ENCODE results near the gene NXF3.
"Not testable (repeated sequence)": the region's sequence is repeated elsewhere in the genome, so short reads cannot be mapped to it uniquely, and the experiment has no call there.

Gene NXF3

GRCh38 chrX:103033371-103033770, 59.6 kb downstream of the NXF3 start:
- not testable (repeated sequence) for DNase-seq

All from C1 segment of cervical spinal cord (tissue), 14 donors.